Measurements from ENCODE around the gene SLX1A.
"Not testable (repeated sequence)": the region's sequence is repeated elsewhere in the genome, so short reads cannot be mapped to it uniquely, and the experiment has no call there.

DNA sequence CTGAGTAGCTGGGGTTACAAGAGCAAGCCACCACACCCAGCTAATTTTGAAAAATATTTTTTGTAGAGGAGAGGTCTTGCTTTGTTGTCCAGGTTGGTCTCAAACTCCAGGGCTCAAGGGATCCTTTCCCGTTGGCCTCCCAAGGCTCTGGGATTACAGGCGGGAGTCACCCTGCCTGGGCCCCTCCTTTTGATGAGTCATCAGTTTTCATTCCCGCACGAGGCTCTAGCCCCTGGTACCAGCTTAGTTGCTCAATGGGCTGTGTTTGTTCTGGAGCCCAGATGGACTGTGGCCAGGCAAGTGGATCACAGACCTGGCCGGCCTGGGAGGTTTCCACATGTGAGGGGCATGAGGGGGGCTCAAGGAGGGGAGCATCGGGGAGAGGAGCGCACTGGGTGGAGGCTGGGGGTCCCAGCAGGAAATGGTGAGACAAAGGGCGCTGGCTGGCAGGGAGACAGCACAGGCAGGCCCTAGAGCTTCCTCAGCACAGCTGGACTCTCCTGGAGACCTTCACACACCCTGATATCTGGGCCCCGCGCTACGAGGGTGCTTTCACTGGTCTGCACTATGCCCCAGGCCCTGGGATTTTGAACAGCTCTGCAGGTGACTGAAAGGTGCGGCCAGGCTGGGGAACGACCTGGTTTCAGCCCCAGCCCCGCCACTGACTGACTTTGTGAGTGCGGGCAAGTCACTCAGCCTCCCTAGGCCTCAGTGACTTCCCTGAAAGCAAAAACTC, 6.1 kb downstream of the SLX1A start:
- TF ChIP-seq EZH2 (IDR thresholded peaks at IDR 0.05; ENCODE audit: borderline replicate concordance, low read length), result not testable (repeated sequence)
- TF ChIP-seq, protein P1, sequence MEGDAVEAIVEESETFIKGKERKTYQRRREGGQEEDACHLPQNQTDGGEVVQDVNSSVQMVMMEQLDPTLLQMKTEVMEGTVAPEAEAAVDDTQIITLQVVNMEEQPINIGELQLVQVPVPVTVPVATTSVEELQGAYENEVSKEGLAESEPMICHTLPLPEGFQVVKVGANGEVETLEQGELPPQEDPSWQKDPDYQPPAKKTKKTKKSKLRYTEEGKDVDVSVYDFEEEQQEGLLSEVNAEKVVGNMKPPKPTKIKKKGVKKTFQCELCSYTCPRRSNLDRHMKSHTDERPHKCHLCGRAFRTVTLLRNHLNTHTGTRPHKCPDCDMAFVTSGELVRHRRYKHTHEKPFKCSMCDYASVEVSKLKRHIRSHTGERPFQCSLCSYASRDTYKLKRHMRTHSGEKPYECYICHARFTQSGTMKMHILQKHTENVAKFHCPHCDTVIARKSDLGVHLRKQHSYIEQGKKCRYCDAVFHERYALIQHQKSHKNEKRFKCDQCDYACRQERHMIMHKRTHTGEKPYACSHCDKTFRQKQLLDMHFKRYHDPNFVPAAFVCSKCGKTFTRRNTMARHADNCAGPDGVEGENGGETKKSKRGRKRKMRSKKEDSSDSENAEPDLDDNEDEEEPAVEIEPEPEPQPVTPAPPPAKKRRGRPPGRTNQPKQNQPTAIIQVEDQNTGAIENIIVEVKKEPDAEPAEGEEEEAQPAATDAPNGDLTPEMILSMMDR (IDR thresholded peaks at IDR 0.05; ENCODE audit: low read length), result not testable (repeated sequence)
